IPS-11a (cell line): ENCODE measurements around the gene TMEM121B.

ENCODE experiments used
- H3K4me3 ChIP-seq: one replicate; pipeline ENCODE4 v1.5.1; 2013; ENCODE audit warnings: low read depth, low read length, control low read depth

TMEM121B gene

DNA sequence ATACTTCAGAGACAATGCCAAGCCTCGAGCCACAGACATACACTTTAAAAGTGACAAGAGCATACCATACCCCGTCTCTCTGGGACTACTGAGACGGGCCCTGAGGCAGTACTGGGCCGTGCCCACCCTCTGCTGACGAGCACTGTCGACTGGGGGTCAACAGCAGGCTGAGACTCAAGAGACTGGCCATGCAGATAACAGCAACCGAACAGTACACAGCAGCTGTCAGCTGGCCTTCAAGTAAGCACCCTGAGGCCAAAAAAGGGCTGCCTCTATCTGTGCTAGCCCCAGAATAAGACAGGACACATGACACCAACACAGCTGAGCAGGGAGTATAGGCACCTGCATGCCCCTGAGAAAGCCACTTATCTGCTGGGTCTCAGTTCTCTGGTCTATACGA lies 18.9 kb upstream of the TMEM121B start:
- H3K4me3 ChIP-seq, result no peak overlapping the region

DNA sequence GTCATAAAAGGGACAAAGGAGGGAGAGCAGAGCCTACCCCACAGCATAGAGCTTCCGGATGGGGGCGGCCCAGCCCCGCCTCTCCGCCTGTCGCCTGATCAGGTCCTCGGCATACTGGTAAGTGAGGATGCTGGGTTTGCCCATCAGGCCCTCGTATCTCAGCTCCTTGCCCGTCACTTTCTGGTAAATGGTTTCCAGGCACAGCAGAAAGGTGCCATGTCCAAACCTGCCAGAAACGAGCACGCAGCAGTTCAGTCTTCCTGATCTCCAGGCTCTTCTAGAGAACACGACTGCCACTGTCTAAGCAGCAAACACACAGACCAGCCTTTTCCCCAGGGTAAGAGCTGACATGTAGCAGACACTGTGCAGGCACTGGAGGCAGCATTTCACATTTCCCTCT lies 17.4 kb upstream of the TMEM121B start:
- H3K4me3 ChIP-seq, result no peak overlapping the region

DNA sequence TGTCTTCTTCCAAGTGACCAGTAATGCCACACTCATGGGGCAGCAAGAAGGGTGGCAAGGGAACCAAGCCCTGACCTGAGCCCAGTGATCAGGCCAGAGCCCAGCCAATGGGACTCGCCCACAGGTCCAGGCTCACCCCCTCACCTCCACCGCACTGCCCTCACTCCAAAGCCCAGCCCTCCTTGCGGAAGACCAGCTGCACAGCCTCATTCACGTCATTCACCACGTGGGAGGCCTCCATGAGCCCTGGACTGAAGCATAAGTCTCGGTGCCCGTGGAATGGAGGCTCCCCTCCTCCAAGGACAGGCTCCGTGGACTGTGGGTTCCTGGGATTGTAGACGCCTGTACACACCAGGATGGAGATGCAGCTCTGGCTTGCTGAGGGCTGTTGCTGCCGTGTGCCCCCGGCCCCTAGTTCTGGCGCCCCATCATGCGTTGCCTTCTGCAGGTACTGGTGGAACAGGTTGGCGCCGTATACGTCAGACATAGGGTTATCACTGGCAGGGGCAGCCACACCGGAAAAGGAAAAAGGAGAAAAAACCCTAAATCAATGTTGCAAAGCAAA lies 16.8 kb upstream of the TMEM121B start:
- H3K4me3 ChIP-seq, result no peak overlapping the region

- H3K4me3 ChIP-seq, result no peak overlapping the region
These were observed 16.0 kb upstream of the TMEM121B start for GRCh38 chr22:17137170-17137569.

GRCh38 chr22:17135153-17135760 lies 14.1 kb upstream of the TMEM121B start:
- H3K4me3 ChIP-seq, result no peak overlapping the region

DNA sequence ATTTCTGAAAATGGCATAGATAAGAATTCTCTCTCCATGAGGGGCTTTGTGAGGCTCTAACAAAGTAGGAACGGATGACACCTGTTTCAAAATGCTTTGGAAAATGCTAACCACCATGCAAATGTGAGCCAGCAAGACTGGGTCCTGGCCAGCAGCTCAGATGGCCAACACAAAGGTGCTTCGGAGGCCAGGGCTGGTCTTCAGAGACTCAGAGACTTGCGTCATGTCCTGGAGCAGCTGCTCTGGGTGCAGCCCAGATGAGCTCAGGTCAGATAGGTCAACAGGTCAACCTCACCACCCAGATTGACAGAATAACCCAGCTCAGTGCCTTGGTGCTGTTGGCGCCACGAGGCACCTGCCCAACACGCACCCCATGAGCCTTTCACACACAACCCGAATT lies 12.0 kb upstream of the TMEM121B start:
- no peak overlapping the region for H3K4me3 ChIP-seq

GRCh38 chr22:17132112-17132511 lies 11.0 kb upstream of the TMEM121B start:
- H3K4me3 ChIP-seq, result no peak overlapping the region

DNA sequence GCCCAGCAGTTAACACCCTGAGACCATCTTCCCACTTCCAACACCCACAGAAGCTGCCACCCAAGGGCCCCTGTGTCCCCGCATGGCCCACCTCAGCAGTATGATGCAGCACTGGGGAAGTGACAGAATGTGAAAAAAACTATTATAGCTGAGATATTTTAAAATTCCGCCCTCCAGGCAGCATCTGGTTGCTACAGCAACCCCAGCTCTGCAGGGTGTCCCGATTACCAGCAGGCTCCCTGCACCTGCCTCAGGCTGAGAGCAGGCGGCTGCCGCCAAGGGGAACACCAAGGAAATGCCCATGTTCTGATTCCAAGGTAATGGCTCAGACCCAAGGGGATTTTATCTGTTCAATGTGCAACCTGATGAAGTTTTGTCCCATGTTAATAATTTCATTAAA lies 10.5 kb upstream of the TMEM121B start:
- H3K4me3 ChIP-seq, result no peak overlapping the region

DNA sequence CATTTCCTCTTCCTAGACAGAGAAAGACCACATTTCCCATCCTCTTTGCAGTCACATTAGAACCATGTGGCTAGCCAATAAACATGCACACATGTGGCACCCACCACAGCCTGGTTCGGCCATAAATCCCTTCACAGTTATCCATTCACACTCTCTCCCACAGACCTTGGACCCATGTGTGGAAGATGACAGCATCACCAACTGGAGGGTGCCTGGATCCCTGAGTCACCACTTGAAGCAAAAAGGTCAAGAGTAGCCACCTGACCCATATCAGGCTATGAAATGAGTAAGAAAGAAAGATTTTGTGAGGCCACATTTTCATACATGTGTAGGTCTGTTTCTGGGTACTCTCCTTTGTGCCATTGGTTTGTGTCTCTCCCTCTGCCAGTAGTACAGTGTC lies 9.0 kb upstream of the TMEM121B start:
- no peak overlapping the region for H3K4me3 ChIP-seq

DNA sequence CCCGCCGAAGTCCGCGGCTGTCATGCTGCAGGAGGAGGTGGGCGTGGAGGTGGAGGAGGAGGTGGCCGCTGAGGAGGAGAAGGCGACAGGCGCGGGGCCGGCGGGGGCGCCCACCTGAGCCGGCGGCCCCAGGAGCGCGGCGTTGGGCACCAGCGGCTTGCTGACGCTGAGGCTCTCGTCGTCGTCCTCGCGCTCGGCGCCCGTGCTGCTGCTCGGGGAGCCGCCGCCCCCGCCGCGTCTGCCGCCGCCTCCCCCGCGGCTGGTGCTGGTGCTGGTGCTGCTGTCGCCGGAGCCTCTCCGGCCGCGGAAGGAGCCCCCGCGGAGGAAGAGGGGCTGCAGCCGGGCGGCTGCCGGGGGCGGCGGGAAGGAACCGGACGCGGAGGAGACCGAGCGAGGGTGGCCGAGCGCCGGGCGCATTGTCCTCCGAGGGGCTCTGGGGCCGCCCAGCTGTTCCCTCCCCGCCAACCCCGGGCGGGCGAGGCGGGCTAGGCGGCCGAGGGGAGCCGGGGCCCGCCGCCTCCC lies 388 bp downstream of the TMEM121B start:
- H3K4me3 ChIP-seq, result peak overlapping the region; percentile 45

- H3K4me3 ChIP-seq, result peak overlapping the region; percentile 10
These were observed 879 bp downstream of the TMEM121B start for GRCh38 chr22:17120281-17120680.

GRCh38 chr22:17119481-17120202 lies 1.5 kb downstream of the TMEM121B start:
- no peak overlapping the region for H3K4me3 ChIP-seq

- no peak overlapping the region for H3K4me3 ChIP-seq
These were observed 2.8 kb downstream of the TMEM121B start for GRCh38 chr22:17118342-17118741.

DNA sequence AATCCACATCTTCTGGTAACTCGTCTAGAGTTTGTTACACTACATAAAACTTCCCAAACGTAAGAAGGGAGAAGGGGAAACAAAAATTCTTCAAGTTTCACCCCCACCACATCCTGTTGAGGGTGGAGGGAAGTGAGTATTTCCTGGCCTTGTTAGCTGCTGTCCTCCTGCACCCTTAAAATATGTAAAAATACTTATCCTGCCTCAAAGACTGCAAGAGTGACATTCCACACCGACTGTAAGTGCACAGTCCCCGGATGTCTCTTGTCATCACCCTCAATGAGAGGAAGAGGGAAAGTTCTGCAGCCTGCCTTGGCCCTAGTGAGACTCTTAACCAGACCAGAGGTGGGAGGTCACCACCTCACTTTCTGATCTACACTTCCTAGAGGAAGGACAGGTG lies 3.3 kb downstream of the TMEM121B start:
- H3K4me3 ChIP-seq, result no peak overlapping the region

DNA sequence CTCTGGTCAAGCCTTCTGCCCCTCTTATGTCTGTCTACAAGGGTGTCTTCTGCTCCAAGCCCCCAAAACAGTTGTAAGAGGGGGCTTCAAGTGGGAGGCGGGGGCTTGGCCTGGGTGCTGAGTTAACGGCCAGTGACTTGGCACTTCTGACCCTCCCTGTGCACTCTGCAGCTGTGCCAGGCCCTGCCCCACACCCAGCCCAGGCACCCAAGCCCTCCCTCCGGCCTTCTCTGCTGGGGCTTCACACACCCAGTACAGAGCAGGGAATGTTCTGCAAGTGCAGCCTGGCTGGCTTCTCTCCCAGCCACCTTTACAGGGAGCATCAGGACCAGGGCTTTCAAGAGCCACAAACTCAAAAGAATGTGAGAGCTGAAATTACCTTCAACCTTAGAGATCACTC lies 3.8 kb downstream of the TMEM121B start:
- H3K4me3 ChIP-seq, result no peak overlapping the region

- no peak overlapping the region for H3K4me3 ChIP-seq
These were observed 4.4 kb downstream of the TMEM121B start for GRCh38 chr22:17116572-17117330.

GRCh38 chr22:17115945-17116565 lies 5.1 kb downstream of the TMEM121B start:
- no peak overlapping the region for H3K4me3 ChIP-seq

GRCh38 chr22:17115236-17115635 lies 5.9 kb downstream of the TMEM121B start:
- no peak overlapping the region for H3K4me3 ChIP-seq

GRCh38 chr22:17114898-17115235 lies 6.3 kb downstream of the TMEM121B start:
- no peak overlapping the region for H3K4me3 ChIP-seq

DNA sequence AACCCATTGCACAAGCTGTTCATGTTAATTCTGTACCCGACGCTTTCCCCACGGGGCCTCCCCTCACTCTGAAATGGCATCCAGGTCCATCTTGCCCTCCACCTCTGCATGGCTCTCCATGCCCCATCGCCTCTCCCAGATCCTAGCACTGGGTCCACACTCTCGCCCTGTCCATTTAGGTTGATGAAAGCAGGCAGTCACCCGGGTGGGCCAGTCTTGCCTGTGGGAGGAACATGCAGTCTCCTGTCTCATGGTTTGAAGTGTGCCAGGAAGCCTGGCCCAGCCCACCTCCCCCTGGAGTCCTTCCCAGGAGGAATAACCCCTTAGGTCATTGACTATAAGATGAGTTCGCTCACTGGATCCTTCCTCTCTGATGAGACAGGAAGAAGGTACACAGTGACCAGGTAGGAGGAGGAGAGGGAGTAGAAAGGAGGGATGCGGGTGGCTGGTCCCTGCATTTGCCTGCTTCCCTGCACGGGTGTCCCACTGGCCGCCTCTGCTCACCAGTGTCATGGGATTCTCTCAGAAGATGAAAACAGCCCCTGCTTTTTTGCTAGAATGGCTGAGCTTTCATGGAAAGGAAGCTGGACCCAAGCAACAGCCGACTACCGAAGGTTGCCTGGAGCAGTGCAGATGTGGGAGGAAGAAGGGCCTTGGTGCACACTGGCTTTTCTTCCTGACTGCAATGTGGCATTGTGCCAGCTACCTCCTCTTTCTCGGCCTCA lies 6.8 kb downstream of the TMEM121B start:
- H3K4me3 ChIP-seq, result no peak overlapping the region

GRCh38 chr22:17113600-17113999 lies 7.6 kb downstream of the TMEM121B start:
- H3K4me3 ChIP-seq, result no peak overlapping the region
